ENCODE results near the gene ATP13A4.

ATP13A4 gene

GRCh38 chr3:193387596-193387995, 167.1 kb downstream of the ATP13A4 start:
- no peak for DNase-seq

- DNase-seq = no peak
Observed at GRCh38 chr3:193378706-193379105, 176.0 kb downstream of the ATP13A4 start, which contains the start of gene ATP13A5. TSS of gene ATP13A5 (minus strand) at chr3:193378753. CDS start at chr3:193378725, 28 bp downstream.

- DNase-seq = no peak
Observed at GRCh38 chr3:193377591-193377990, 177.1 kb downstream of the ATP13A4 start.

- no peak for DNase-seq
Observed at GRCh38 chr3:193375614-193376013, 179.1 kb downstream of the ATP13A4 start.

GRCh38 chr3:193372783-193373182, 181.9 kb downstream of the ATP13A4 start:
- no peak for DNase-seq

GRCh38 chr3:193367868-193368267, 186.8 kb downstream of the ATP13A4 start:
- no peak for DNase-seq

GRCh38 chr3:193357291-193357690, 197.4 kb downstream of the ATP13A4 start:
- no peak for DNase-seq

GRCh38 chr3:193354423-193354822, 200.3 kb downstream of the ATP13A4 start:
- DNase-seq = no peak

Data from NCI-H1417 treated with DMSO at 0.1 percent for 48 hours (cell line).